Upper lobe of left lung (tissue), 6 donors: ENCODE measurements around the gene NSMCE1. TPM values are rescaled to one million over a fixed set of nuclear protein-coding genes. Genes with fewer than 3 reads are reported as not detected.

Experiments
- ATAC-seq, 2 donors: fragments of 200-7000 bp; cut with Tn5 transposase; one replicate each; pipeline ENCODE4 v1.9.1; 2022; ENCODE audit warnings: mild to moderate bottlenecking in 2 of 2, moderate library complexity in 2 of 2; ENCODE audit not compliant: low FRiP score in 2 of 2
- DNase-seq, 2 donors: peaks; one replicate each; pipeline ENCODE4 v3.0.0-alpha.2; 2019 to 2020
- H3K27ac ChIP-seq, 4 donors: fragments of 200-600 bp; sonication (generic); one replicate each; pipeline ENCODE4 v1.5.1; 2016 to 2019
- H3K27me3 ChIP-seq, 4 donors: fragments of 200-600 bp; sonication (generic); one replicate each; pipeline ENCODE4 v1.5.1; 2017 to 2019
- H3K36me3 ChIP-seq, 4 donors: fragments of 200-600 bp; sonication (generic); one replicate each; pipeline ENCODE4 v1.5.1; 2016 to 2019
- H3K4me1 ChIP-seq, 4 donors: fragments of 200-600 bp; sonication (generic); one replicate each; pipeline ENCODE4 v1.5.1; 2018 to 2019
- H3K4me3 ChIP-seq, 4 donors: fragments of 200-600 bp; sonication (generic); one replicate each; pipeline ENCODE4 v1.5.1; 2017 to 2019; ENCODE audit warnings: mild to moderate bottlenecking in 2 of 4, moderate library complexity in 1 of 4
- H3K9me3 ChIP-seq, 4 donors: fragments of 200-600 bp; sonication (generic); one replicate each; pipeline ENCODE4 v1.5.1; 2018 to 2019
- EP300 ChIP-seq, 4 donors: sonication (generic); formaldehyde crosslinking; IDR thresholded peaks; one replicate each; pipeline ENCODE4 v1.5.1; 2017; ENCODE audit warnings: antibody characterized with exemption in 4 of 4, control low read depth in 2 of 4
- POLR2A ChIP-seq, 4 donors: fragments of 450-650 bp; IDR thresholded peaks; one replicate each; pipeline ENCODE4 v1.5.1; 2016 to 2017; ENCODE audit warnings: antibody characterized with exemption in 4 of 4, mild to moderate bottlenecking in 2 of 4
- POLR2AphosphoS5 ChIP-seq, 2 donors: sonication (generic); formaldehyde crosslinking; IDR thresholded peaks; one replicate each; pipeline ENCODE4 v1.5.1; 2017; ENCODE audit warnings: antibody characterized with exemption in 2 of 2
- WGBS, 2 donors: methylation state at CpG; one replicate each; pipeline ENCODE4 v1.1.5; 2017 to 2018; 5-methylcytosine and 5-hydroxymethylcytosine counted together
- total RNA-seq, 6 donors: library from RNA; depleted of rRNA in 4 of 6; stranded (reverse); fragments of >200 nt in 4 of 6; gene quantifications; one replicate each; pipeline versions ENCODE4 v1.1.0 to v1.2.1, GENCODE V29; 2016 to 2021
- TF ChIP-seq, protein P1 (sequence below), 6 experiments: fragments of 450-650 bp in 4 of 6; fragments of 200-600 bp in 2 of 6; sonication (generic) in 2 of 6; IDR thresholded peaks; one replicate each; pipeline ENCODE4 v1.5.1; 2016 to 2019; ENCODE audit warnings: antibody characterized with exemption in 6 of 6
- donor health status: DM: no; HTN: no; CAD: no; lungs with moderate emphysema.
- donor health status: DM: no; HTN: yes; CAD: no; lungs with severe emphysema.

Gene NSMCE1
- total RNA-seq, 6 donors from 2014 or later = 14.7 to 50.6 (median 31.0) TPM

DNA sequence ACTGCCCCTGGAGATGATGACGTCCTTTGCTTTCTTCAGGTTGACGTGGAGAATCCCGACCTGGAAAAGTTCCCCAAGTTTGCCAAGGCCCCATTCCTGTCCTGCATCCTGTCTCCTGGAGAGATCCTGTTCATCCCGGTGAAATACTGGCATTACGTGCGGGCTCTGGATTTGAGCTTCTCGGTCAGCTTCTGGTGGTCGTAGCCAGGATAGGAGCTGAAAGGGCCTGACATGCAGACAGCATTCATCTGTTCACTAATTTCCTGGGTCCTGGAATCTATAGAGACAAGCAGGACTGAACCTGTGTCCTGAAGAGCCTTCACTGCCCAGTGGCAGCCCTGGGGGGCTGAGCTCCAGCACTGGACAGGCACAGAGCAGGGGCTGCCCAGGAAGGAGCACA, 48.0 kb downstream of the NSMCE1 start:
- ATAC-seq = no peak
- no peak overlapping the region for H3K4me3 ChIP-seq
- H3K36me3 ChIP-seq = peaks cover 0 to 57% (median 29%) of the 10 kb centered on the region in 4 donors
- TF ChIP-seq, protein P1, sequence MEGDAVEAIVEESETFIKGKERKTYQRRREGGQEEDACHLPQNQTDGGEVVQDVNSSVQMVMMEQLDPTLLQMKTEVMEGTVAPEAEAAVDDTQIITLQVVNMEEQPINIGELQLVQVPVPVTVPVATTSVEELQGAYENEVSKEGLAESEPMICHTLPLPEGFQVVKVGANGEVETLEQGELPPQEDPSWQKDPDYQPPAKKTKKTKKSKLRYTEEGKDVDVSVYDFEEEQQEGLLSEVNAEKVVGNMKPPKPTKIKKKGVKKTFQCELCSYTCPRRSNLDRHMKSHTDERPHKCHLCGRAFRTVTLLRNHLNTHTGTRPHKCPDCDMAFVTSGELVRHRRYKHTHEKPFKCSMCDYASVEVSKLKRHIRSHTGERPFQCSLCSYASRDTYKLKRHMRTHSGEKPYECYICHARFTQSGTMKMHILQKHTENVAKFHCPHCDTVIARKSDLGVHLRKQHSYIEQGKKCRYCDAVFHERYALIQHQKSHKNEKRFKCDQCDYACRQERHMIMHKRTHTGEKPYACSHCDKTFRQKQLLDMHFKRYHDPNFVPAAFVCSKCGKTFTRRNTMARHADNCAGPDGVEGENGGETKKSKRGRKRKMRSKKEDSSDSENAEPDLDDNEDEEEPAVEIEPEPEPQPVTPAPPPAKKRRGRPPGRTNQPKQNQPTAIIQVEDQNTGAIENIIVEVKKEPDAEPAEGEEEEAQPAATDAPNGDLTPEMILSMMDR (IDR thresholded peaks at IDR 0.05) = no peak
- TF ChIP-seq EP300 (IDR thresholded peaks at IDR 0.05) (no peak), POLR2AphosphoS5 (IDR thresholded peaks at IDR 0.05) (no peak), POLR2A (IDR thresholded peaks at IDR 0.05) (no peak)
- no peaks in the 10 kb centered on the region for H3K27me3 ChIP-seq
- H3K9me3 ChIP-seq = no peaks in the 10 kb centered on the region
- H3K27ac ChIP-seq = no peak overlapping the region
- peaks cover 3 to 21% (median 6%) of the 10 kb centered on the region in 4 donors for H3K4me1 ChIP-seq
- DNase-seq = no peak
- 90 to 100% methylated on average over 7 to 8 of the region's 8 CpGs for WGBS, 2 donors

DNA sequence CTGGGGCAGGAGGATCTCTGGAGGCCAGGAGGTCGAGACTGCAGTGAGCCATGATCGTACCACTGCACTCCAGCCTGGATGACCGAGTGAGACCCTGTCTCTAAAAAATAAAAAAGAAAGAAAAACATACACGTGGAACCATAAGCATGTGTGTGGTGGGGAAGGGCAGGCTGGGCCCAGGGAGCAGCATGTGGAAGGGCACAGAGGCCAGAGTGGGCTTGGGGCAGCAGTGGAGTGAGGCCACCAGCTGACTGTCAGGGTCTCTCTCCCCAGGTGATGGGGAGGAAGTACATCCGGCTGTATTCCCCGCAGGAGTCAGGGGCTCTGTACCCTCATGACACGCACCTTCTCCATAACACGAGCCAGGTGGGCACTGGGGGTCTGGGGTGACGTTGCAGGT, 48.5 kb downstream of the NSMCE1 start:
- DNase-seq (no peak), ATAC-seq (no peak)
- no peaks in the 10 kb centered on the region for H3K27me3 ChIP-seq
- no peaks in the 10 kb centered on the region for H3K9me3 ChIP-seq
- H3K27ac ChIP-seq = no peak overlapping the region
- H3K4me3 ChIP-seq = no peak overlapping the region
- peaks cover 3 to 21% (median 6%) of the 10 kb centered on the region in 4 donors for H3K4me1 ChIP-seq
- WGBS, 2 donors = 91 to 96% methylated on average over 9 of the region's 9 CpGs
- TF ChIP-seq, protein P1 (IDR thresholded peaks at IDR 0.05) = no peak
- TF ChIP-seq EP300 (IDR thresholded peaks at IDR 0.05) (no peak), POLR2A (IDR thresholded peaks at IDR 0.05) (no peak), POLR2AphosphoS5 (IDR thresholded peaks at IDR 0.05) (no peak)
- H3K36me3 ChIP-seq = peaks cover 0 to 56% (median 28%) of the 10 kb centered on the region in 4 donors

DNA sequence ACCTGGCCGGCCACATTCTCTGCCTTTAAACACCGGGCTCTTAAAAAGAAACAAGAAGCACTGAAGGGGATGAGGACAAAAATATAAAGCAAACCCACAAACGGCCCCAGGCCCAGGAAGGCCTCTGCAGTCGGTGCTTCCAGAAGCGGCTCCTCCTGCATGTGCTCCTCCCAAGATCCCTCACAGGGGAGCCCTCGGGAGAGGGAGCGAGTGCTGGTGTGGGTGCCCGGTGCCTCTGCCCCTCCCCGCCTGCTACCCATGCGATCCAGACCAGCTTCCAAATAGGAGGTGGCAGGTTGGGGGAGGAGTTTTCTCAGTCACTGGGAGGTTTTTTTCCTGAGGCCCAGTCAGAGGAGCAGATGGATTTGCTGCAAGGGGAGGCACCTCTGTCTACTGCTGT, 49.4 kb downstream of the NSMCE1 start:
- no peak overlapping the region for H3K27ac ChIP-seq
- TF ChIP-seq POLR2A (IDR thresholded peaks at IDR 0.05) = no peak
- no peak for TF ChIP-seq POLR2AphosphoS5 (IDR thresholded peaks at IDR 0.05)
- TF ChIP-seq EP300 (IDR thresholded peaks at IDR 0.05) = no peak
- TF ChIP-seq, protein P1 (IDR thresholded peaks at IDR 0.05) = no peak
- H3K27me3 ChIP-seq = no peaks in the 10 kb centered on the region
- WGBS, 2 donors = 83 to 89% methylated on average over 5 to 10 of the region's 10 CpGs
- no peak overlapping the region for H3K4me3 ChIP-seq
- H3K36me3 ChIP-seq = peaks cover 0 to 56% (median 25%) of the 10 kb centered on the region in 4 donors
- no peaks in the 10 kb centered on the region for H3K9me3 ChIP-seq
- ATAC-seq (no peak), DNase-seq (no peak)
- H3K4me1 ChIP-seq = peaks cover 3 to 19% (median 6%) of the 10 kb centered on the region in 4 donors

DNA sequence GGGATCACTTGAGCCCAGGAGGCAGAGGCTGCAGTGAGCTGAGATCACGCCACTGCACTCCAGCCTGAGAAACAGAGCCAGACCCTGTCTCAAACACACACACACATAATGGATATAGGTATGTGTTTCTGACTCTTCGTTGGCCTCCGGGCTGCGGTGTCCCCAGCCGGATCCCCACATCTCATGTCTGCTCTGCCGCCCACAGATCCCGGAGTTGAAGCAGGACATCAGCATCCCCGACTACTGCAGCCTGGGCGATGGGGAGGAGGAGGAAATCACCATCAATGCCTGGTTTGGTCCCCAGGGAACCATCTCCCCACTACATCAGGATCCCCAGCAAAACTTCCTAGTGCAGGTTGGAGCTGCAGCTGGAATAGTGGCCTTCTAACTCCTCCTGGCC, 49.8 kb downstream of the NSMCE1 start:
- peaks cover 0 to 56% (median 24%) of the 10 kb centered on the region in 4 donors for H3K36me3 ChIP-seq
- ATAC-seq (no peak), DNase-seq (no peak)
- no peak overlapping the region for H3K4me3 ChIP-seq
- H3K27ac ChIP-seq = no peak overlapping the region
- TF ChIP-seq, protein P1 (IDR thresholded peaks at IDR 0.05) = no peak
- peaks cover 1 to 16% (median 6%) of the 10 kb centered on the region in 4 donors for H3K4me1 ChIP-seq
- no peaks in the 10 kb centered on the region for H3K27me3 ChIP-seq
- H3K9me3 ChIP-seq = no peaks in the 10 kb centered on the region
- 95 to 99% methylated on average over 4 to 9 of the region's 9 CpGs for WGBS, 2 donors

DNA sequence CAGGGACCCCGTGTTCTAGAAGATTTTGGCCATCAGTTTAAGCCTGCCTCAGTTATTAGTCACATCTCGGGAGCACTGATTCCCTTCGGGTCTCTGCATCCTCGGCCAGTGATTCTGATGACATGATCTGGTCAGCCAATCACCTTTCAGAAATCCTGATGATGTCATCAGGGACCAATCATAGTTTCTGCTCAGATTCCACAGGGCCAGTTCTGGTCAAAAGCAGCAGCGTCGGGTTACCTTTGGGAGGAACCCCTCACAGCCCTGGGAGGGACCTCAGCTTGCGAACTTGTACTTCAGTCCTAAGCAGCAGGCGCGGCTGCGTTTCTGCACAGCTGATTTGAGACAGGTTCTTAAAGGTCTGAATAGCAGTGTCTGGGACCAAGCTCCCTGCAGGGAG, 51.3 kb downstream of the NSMCE1 start:
- TF ChIP-seq POLR2A (IDR thresholded peaks at IDR 0.05) = no peak
- TF ChIP-seq, protein P1 (IDR thresholded peaks at IDR 0.05) = no peak
- H3K27ac ChIP-seq = no peak overlapping the region
- 77 to 90% methylated on average over 10 of the region's 10 CpGs for WGBS, 2 donors
- H3K36me3 ChIP-seq = peaks cover 0 to 59% (median 25%) of the 10 kb centered on the region in 4 donors
- H3K4me3 ChIP-seq = no peak overlapping the region
- DNase-seq = no peak
- peaks cover 0 to 6% (median 0%) of the 10 kb centered on the region in 4 donors for H3K4me1 ChIP-seq
- ATAC-seq = peak in 1 of 2 donors; percentile 62
- H3K27me3 ChIP-seq = no peaks in the 10 kb centered on the region
- no peaks in the 10 kb centered on the region for H3K9me3 ChIP-seq
